A549 (cell line): ENCODE measurements around the gene RFT1. TPM values are rescaled to one million over a fixed set of nuclear protein-coding genes. Genes with fewer than 3 reads are reported as not detected.
A peak's percentile ranks its signal among the peaks of the same experiment; 100 is the strongest.
"Not testable (repeated sequence)": the region's sequence is repeated elsewhere in the genome, so short reads cannot be mapped to it uniquely, and the experiment has no call there.

ENCODE experiments used
- ATAC-seq, 2 experiments: fragments of 200-7000 bp in 1 of 2; fragments of >200 bp in 1 of 2; cut with Nextera tagmentation in 1 of 2; cut with Tn5 transposase in 1 of 2; 3 replicates each; pipeline versions ENCODE4 v1.8.0 to v1.9.1; 2018 to 2020; ENCODE audit warnings: mild to moderate bottlenecking in 1 of 2, moderate library complexity in 1 of 2
- CTCF ChIA-PET: fragments of 300-600 bp; sonication (Branson Sonifier 250); formaldehyde crosslinking; extraction: SDS; loops from one replicate; lab custom pipeline; 2021; ENCODE audit warnings: antibody characterized with exemption, inconsistent platforms; lab: Yijun Ruan, JAX
- POLR2A ChIA-PET: fragments of 350-600 bp; formaldehyde crosslinking; extraction: SDS; loops from one replicate; lab custom pipeline; 2021; ENCODE audit warnings: antibody characterized with exemption, inconsistent platforms; lab: Yijun Ruan, JAX
- DNase-seq, 2 experiments: peaks; one replicate each; pipeline versions ENCODE4 v3.0.0 to v3.0.0-alpha.2; 2011 to 2016; ENCODE audit warnings: low read depth in 1 of 2, low spot score in 1 of 2
- FAIRE-seq: peaks from 2 replicates; lab custom pipeline; 2011; peaks lifted over from hg19 to GRCh38; lab: Jason Lieb, UNC
- H3K27ac ChIP-seq, 2 experiments: fragments of >200 bp; sonication (Bioruptor Twin); formaldehyde crosslinking; 3 replicates each; pipeline ENCODE4 v1.5.1; 2016 to 2017
- H3K4me1 ChIP-seq: fragments of >200 bp; sonication (Bioruptor Twin); formaldehyde crosslinking; 3 replicates; pipeline ENCODE4 v1.6.1; 2016
- H3K4me2 ChIP-seq: fragments of >200 bp; sonication (Bioruptor Twin); formaldehyde crosslinking; 3 replicates; pipeline ENCODE4 v1.6.1; 2016
- H3K4me3 ChIP-seq: fragments of >200 bp; sonication (Bioruptor Twin); formaldehyde crosslinking; 3 replicates; pipeline ENCODE4 v1.5.1; 2016
- H3K9me3 ChIP-seq: fragments of >200 bp; sonication (Bioruptor Twin); formaldehyde crosslinking; 3 replicates; pipeline ENCODE4 v1.6.1; 2016
- CBX8 ChIP-seq: fragments of 200-600 bp; sonication (generic); IDR thresholded peaks from 2 replicates; pipeline ENCODE4 v1.6.1; 2016
- CHD2 ChIP-seq: fragments of 150-350 bp; IDR thresholded peaks from 2 replicates; pipeline ENCODE4 v1.6.1; 2014; ENCODE audit warnings: low read length; ENCODE audit not compliant: partially characterized antibody
- CHD4 ChIP-seq: fragments of 200-600 bp; sonication (generic); IDR thresholded peaks from 2 replicates; pipeline ENCODE4 v1.6.1; 2016; ENCODE audit warnings: antibody characterized with exemption, mild to moderate bottlenecking, borderline replicate concordance
- EHMT2 ChIP-seq: fragments of 200-600 bp; sonication (generic); IDR thresholded peaks from 2 replicates; pipeline ENCODE4 v1.6.1; 2016; ENCODE audit warnings: antibody characterized with exemption, low read depth, mild to moderate bottlenecking, moderate library complexity
- EP300 ChIP-seq, 2 experiments: fragments of >200 bp; sonication (Bioruptor Twin); formaldehyde crosslinking; IDR thresholded peaks; 2 replicates in 1 of 2; 3 replicates in 1 of 2; pipeline ENCODE4 v1.6.1; 2016 to 2017
- FOSB ChIP-seq: fragments of 250-450 bp; sonication (Bioruptor Pico); IDR thresholded peaks from 2 replicates; pipeline ENCODE4 v1.5.0; 2020; ENCODE audit warnings: mild to moderate bottlenecking, moderate library complexity
- GATA3 ChIP-seq: IDR thresholded peaks from 2 replicates; pipeline ENCODE4 v1.6.1; 2012; ENCODE audit warnings: borderline replicate concordance
- JUN ChIP-seq, 2 experiments: fragments of >200 bp; sonication (Bioruptor Twin); formaldehyde crosslinking; IDR thresholded peaks; 2 replicates in 1 of 2; 3 replicates in 1 of 2; pipeline ENCODE4 v1.6.1; 2016 to 2017
- KDM1A ChIP-seq: fragments of 200-600 bp; sonication (generic); IDR thresholded peaks from 2 replicates; pipeline ENCODE4 v1.6.1; 2016; ENCODE audit warnings: low read depth, mild to moderate bottlenecking
- NPAS2 ChIP-seq: fragments of 250-450 bp; sonication (Bioruptor Pico); IDR thresholded peaks from 2 replicates; pipeline ENCODE4 v1.8.0; 2022; ENCODE audit warnings: mild to moderate bottlenecking, moderate library complexity, borderline replicate concordance
- POLR2AphosphoS2 ChIP-seq: conservative IDR thresholded peaks from 2 replicates; pipeline ENCODE4 v1.6.1; 2012; ENCODE audit warnings: low read length, improper control_type of control experiment, inconsistent platforms
- RCOR1 ChIP-seq: fragments of 150-350 bp; IDR thresholded peaks from 2 replicates; pipeline ENCODE4 v1.6.1; 2014; ENCODE audit warnings: antibody characterized with exemption, low read length, low read depth
- REST ChIP-seq: fragments of 200-600 bp; sonication (generic); IDR thresholded peaks from 2 replicates; pipeline ENCODE4 v1.6.1; 2016; ENCODE audit warnings: antibody characterized with exemption, mild to moderate bottlenecking, moderate library complexity
- RFX5 ChIP-seq: fragments of 450-650 bp; IDR thresholded peaks from 2 replicates; pipeline ENCODE4 v1.7.1; 2014; ENCODE audit warnings: antibody characterized with exemption, mild to moderate bottlenecking, moderate library complexity
- USF2 ChIP-seq: fragments of 450-650 bp; IDR thresholded peaks from 2 replicates; pipeline ENCODE4 v1.6.1; 2014; ENCODE audit warnings: antibody characterized with exemption
- ZNF302 ChIP-seq: fragments of 250-450 bp; sonication (Bioruptor Pico); IDR thresholded peaks from 2 replicates; pipeline ENCODE4 v1.9.0; 2021; ENCODE audit warnings: inconsistent platforms, mild to moderate bottlenecking, moderate library complexity
- ZSCAN20 ChIP-seq: fragments of 250-450 bp; sonication (Bioruptor Pico); IDR thresholded peaks from 2 replicates; pipeline ENCODE4 v1.8.0; 2022; ENCODE audit warnings: mild to moderate bottlenecking, moderate library complexity
- WGBS: methylation state at CpG from one replicate; pipeline ENCODE4 v1.1.6; 2017; ENCODE audit errors: missing lambda C conversion rate; 5-methylcytosine and 5-hydroxymethylcytosine counted together
- polyA plus RNA-seq, 4 experiments: library from polyadenylated mRNA; depleted of rRNA in 3 of 4; stranded (reverse); fragments of >200 nt; fragmentation: RNase III in 1 of 4; extraction: RNeasy Plus Mini Kit Qiagen cat#74134 plus additional on column Dnase treatment in 1 of 4; gene quantifications; 2 replicates in 3 of 4; 3 replicates in 1 of 4; pipeline ENCODE4 v1.2.3, GENCODE V29; 2011 to 2017
- TF ChIP-seq, protein P1 (sequence below): fragments of 250-450 bp; sonication (Bioruptor Pico); IDR thresholded peaks from 2 replicates; pipeline ENCODE4 v1.5.0; 2020; ENCODE audit warnings: low read depth, mild to moderate bottlenecking, moderate library complexity

The RFT1 gene
- polyA plus RNA-seq, 2 of the 4 experiments (the other 2 are of a cell fraction) = 15.6 to 33.6 TPM

GRCh38 chr3:53151465-53151864, 21.2 kb upstream of the RFT1 start:
- WGBS = 93% methylated on average over 5 of the region's 5 CpGs
- Histone ChIP-seq H3K4me2 (no peak overlapping the region), H3K4me1 (peaks cover 37% of the 10 kb centered on the region), H3K27ac (peak overlapping the region; percentile 73 to 74; a peak in 2 of 6 replicates), H3K9me3 (no peaks in the 10 kb centered on the region), H3K4me3 (no peak overlapping the region)
- POLR2A ChIA-PET = no interaction called here
- CTCF ChIA-PET = interaction anchor here (4.5 kb wide), 1 partner anchor 16 kb away, joined by 15 read pairs; no protein-coding TSS in a partner anchor
- TF ChIP-seq EP300 (IDR thresholded peaks at IDR 0.05) = no peak
- TF ChIP-seq JUN (IDR thresholded peaks at IDR 0.05) = no peak
- TF ChIP-seq KDM1A = no peak
- no peak for TF ChIP-seq POLR2AphosphoS2
- no peak for TF ChIP-seq FOSB (CRISPR knock-in tag)
- TF ChIP-seq CBX8 = no peak
- TF ChIP-seq REST = no peak
- no peak for TF ChIP-seq NPAS2 (CRISPR knock-in tag)
- no peak for TF ChIP-seq USF2
- TF ChIP-seq RCOR1 = no peak
- no peak for TF ChIP-seq ZNF302 (CRISPR knock-in tag)
- no peak for TF ChIP-seq EHMT2
- TF ChIP-seq CHD2 = no peak
- no peak for TF ChIP-seq GATA3
- no peak for TF ChIP-seq RFX5
- no peak for TF ChIP-seq CHD4
- TF ChIP-seq, protein P1, sequence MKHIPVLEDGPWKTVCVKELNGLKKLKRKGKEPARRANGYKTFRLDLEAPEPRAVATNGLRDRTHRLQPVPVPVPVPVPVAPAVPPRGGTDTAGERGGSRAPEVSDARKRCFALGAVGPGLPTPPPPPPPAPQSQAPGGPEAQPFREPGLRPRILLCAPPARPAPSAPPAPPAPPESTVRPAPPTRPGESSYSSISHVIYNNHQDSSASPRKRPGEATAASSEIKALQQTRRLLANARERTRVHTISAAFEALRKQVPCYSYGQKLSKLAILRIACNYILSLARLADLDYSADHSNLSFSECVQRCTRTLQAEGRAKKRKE (CRISPR knock-in tag) = no peak
- no peak for TF ChIP-seq ZSCAN20 (CRISPR knock-in tag)
- DNase-seq = no peak
- ATAC-seq = no peak
- FAIRE-seq = no peak

DNA sequence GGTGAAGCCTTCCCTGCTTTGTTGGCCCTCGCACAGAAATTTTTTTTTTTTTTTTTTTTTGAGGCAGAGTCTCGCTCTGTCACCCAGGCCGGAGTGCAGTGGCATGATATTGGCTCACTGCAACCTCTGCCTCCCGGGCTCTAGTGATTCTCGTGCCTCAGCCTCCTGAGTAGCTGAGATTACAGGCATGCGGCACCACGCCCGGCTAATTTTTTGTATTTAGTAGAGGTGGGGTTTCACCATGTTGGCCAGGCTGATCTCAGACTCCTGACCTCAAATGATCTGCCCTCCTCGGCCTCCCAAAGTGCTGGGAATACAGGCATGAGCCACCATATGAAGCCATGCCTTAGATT, 20.8 kb upstream of the RFT1 start:
- H3K27ac ChIP-seq = peak overlapping the region; percentile 73 to 74; a peak in 4 of 6 replicates
- peak overlapping the region; percentile 63; the same call in 2 of the 3 replicates for H3K4me2 ChIP-seq
- H3K9me3 ChIP-seq, H3K4me3 ChIP-seq, DNase-seq, POLR2A ChIA-PET, ATAC-seq, FAIRE-seq: not testable (repeated sequence)
- 96% methylated on average over 8 of the region's 9 CpGs for WGBS
- H3K4me1 ChIP-seq = peaks cover 41% of the 10 kb centered on the region
- CTCF ChIA-PET = interaction anchor here (4.5 kb wide), 1 partner anchor 16 kb away, joined by 15 read pairs; no protein-coding TSS in a partner anchor
